Measurements from ENCODE around the gene PSMA6. TPM values are rescaled to one million over a fixed set of nuclear protein-coding genes. Genes with fewer than 3 reads are reported as not detected.

Gene PSMA6
- polyA plus RNA-seq, 4 donors: 173 to 189 (median 185) TPM

- DNase-seq (ENCODE audit: low read depth in 4 of 4, low spot score in 3 of 4): no peak
Observed at GRCh38 chr14:35362911-35363374, 70.8 kb downstream of the PSMA6 start.

GRCh38 chr14:35365130-35366055 lies 73.2 kb downstream of the PSMA6 start:
- no peak for DNase-seq (ENCODE audit: low read depth in 4 of 4, low spot score in 3 of 4)

GRCh38 chr14:35366056-35366451 lies 73.9 kb downstream of the PSMA6 start:
- no peak for DNase-seq (ENCODE audit: low read depth in 4 of 4, low spot score in 3 of 4)

GRCh38 chr14:35366521-35366976 lies 74.4 kb downstream of the PSMA6 start:
- no peak for DNase-seq (ENCODE audit: low read depth in 4 of 4, low spot score in 3 of 4)

- no peak for DNase-seq (ENCODE audit: low read depth in 4 of 4, low spot score in 3 of 4)
Observed at GRCh38 chr14:35367056-35367372, 74.8 kb downstream of the PSMA6 start.

Other genes with a start within 250 kb of the PSMA6 start
- 10 to 100 TPM; 54.5 to 59.7 (median 56.4) TPM for gene FAM177A1, start 246.1 kb upstream of the PSMA6 start, polyA plus RNA-seq (ENCODE audit: insufficient read length in 4 of 4)
- 10 to 100 TPM; 45.2 to 57.7 (median 50.6) TPM for gene PPP2R3C, start 170.4 kb upstream of the PSMA6 start, polyA plus RNA-seq (ENCODE audit: insufficient read length in 4 of 4)
- 10 to 100 TPM; 25.6 to 33.1 (median 30.8) TPM for gene PRORP, start 169.8 kb upstream of the PSMA6 start, polyA plus RNA-seq (ENCODE audit: insufficient read length in 4 of 4)
- gene NFKBIA, start 112.4 kb downstream of the PSMA6 start, polyA plus RNA-seq (ENCODE audit: insufficient read length in 4 of 4): 10 to 100 TPM; 58.5 to 69.9 (median 62.1) TPM
- under 1 TPM in 1 of 4 donors, not detected in 3; 0.09 TPM for gene INSM2, start 241.8 kb downstream of the PSMA6 start, polyA plus RNA-seq (ENCODE audit: insufficient read length in 4 of 4)

Measured in right renal pelvis (tissue), 4 donors.